Posterior cingulate gyrus (tissue), 11 donors: Measurements from ENCODE around the gene TULP1.
"Not testable (repeated sequence)": the region's sequence is repeated elsewhere in the genome, so short reads cannot be mapped to it uniquely, and the experiment has no call there.

Experiments used
- DNase-seq, 10 donors: peaks; one replicate each; pipeline versions ENCODE4 v3.0.0 to v3.0.0-alpha.2; 2020 to 2021; ENCODE audit warnings: mixed read lengths in 3 of 10
- intact Hi-C: fragments of 100-400 bp; cut with DNase I; formaldehyde crosslinking; loops from one replicate; pipeline ENCODE4 v1.15.1; 2023

The TULP1 gene

GRCh38 chr6:35512740-35513139 lies at the start of gene TULP1:
TULP1 (minus strand) TSS chr6:35512896; CDS start chr6:35512858, 38 bp downstream.
- no peak for DNase-seq
- intact Hi-C loops: no loop called here

DNA sequence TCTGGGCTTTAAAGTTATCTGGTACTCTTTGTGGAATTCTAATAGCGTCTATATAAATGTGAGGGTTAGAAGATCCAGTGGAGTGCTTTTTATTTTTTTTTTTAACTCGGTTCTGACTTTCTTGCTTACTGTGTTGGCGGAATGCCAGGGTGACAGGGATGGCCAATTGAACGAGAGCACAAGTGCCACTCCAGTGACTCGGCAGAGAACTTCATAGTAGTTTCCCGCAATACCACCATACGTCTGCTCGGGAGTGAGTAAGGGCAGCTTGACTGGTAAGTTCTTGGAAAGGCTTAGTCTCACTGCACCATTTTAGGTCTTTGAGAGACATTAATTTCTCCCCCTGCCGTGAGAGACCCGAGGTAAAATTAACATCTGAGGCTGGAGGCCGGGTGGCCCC lies 49.4 kb upstream of the TULP1 start:
- no peak for DNase-seq
- intact Hi-C loops: no loop called here

DNA sequence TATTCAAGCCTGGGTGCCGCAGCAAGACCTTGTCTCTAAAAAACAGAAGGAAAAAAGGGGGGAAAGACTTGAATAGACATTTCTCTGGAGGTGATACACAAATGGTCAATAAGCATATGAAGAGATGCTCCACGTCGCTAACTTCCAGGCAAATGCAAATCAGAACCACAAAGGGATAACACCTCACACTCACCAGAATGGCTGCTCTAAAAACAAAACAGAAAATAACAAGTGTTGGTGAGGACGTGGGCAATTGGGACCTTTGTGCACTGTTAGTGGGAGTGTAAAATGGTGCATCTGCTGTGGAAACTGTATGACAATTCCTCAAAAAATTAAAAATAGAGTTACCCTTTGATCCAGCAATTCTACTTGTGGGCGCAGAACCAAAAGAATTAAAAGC lies 48.4 kb upstream of the TULP1 start:
- intact Hi-C loops: no loop called here
- DNase-seq: no peak

GRCh38 chr6:35558571-35558970 lies 45.9 kb upstream of the TULP1 start:
- no peak for DNase-seq
- intact Hi-C loops: no loop called here

GRCh38 chr6:35557239-35557638 lies 44.5 kb upstream of the TULP1 start:
- DNase-seq: no peak
- intact Hi-C loops: no loop called here

DNA sequence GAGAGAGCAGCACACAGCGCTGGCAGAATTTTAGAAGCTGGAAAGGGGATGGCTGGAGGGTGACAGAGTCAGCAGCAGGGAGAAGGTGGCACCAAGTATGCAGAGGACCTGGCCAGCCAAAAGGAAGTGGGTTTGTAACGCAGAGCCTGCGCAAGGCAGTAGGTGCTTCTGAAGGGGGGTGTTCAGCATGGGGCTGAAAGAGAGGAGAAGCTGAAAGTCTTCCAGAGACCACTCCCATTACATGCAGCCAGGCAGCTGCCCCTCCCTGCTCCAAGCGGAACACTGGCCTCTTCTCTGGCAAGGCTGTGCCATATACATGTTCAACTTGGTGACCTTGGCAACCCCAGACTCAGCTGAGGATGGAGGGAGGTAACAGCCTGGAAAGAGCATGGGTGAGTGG lies 42.1 kb upstream of the TULP1 start:
- DNase-seq: no peak
- intact Hi-C loops: no loop called here

DNA sequence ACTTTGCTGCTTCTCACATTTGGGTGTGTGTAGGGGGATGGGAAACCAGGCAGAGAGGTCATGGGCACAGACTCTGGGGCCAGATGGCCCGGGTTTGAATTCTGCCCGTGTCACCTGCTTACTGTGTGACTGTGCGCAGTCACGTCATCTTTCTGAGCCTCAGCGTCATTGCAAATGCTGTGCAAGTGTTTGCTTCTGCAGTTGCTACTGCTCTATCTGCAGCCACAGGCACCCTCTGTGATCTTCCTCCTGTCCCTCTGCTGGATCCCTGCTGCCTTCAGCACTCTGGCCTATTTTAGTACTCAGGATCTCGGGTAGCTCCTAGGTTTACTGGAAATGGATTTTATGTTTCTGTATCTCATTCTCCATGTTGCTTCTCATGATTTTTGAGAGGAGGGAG lies 40.6 kb upstream of the TULP1 start:
- no peak for DNase-seq
- intact Hi-C loops: no loop called here

GRCh38 chr6:35552285-35552917 lies 39.7 kb upstream of the TULP1 start:
- no peak for DNase-seq
- intact Hi-C loops: no loop called here

DNA sequence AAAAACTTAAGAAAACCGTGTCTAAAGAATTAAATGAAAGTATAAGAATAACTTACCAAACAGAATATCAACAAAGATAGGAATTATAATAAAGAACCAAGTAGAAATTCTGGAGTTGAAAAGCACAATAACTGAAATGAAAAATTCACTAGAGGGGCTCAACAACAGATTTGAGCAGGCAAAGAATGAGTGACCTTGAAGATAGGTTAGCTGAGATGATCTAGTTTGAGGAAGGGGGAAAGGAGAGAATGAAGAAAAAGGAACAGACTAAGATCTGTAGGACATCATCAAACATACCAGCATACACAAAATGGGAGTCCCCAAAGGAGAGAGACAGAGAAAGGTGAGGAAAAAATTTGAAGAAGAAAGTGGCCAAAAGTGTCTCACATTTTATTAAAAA lies 37.7 kb upstream of the TULP1 start:
- no peak for DNase-seq
- intact Hi-C loops: no loop called here

DNA sequence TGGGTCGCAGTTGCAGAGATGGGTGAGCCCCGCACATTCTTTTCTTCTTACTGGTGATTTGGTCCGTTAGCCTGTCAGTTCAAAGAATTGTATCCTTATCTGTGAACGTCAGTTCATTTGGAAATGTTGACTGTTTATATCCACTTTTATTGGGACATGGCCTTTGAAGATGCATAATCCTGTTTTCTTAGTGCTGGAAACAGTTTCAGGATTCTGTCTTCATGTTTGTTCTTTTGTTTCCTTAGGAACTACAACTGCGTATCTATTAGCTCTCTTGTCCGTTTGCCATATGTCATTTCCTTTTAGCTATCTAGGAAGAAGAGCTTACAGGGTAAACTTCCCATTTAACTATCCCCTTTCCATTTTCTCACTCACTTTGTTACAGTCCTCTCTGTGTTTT lies 35.0 kb upstream of the TULP1 start:
- intact Hi-C loops: no loop called here
- DNase-seq: no peak

- no peak for DNase-seq
- intact Hi-C loops: no loop called here
These were observed 32.2 kb upstream of the TULP1 start for GRCh38 chr6:35544769-35545361.

- no peak for DNase-seq
- intact Hi-C loops: no loop called here
These were observed 30.9 kb upstream of the TULP1 start for GRCh38 chr6:35543459-35544193.

- intact Hi-C loops: no loop called here
- DNase-seq: no peak
These were observed 29.1 kb upstream of the TULP1 start for GRCh38 chr6:35541836-35542235.

GRCh38 chr6:35539223-35539622 lies 26.5 kb upstream of the TULP1 start:
- DNase-seq: no peak
- intact Hi-C loops: no loop called here

GRCh38 chr6:35535847-35536246 lies 23.2 kb upstream of the TULP1 start:
- DNase-seq, intact Hi-C loops: not testable (repeated sequence)

DNA sequence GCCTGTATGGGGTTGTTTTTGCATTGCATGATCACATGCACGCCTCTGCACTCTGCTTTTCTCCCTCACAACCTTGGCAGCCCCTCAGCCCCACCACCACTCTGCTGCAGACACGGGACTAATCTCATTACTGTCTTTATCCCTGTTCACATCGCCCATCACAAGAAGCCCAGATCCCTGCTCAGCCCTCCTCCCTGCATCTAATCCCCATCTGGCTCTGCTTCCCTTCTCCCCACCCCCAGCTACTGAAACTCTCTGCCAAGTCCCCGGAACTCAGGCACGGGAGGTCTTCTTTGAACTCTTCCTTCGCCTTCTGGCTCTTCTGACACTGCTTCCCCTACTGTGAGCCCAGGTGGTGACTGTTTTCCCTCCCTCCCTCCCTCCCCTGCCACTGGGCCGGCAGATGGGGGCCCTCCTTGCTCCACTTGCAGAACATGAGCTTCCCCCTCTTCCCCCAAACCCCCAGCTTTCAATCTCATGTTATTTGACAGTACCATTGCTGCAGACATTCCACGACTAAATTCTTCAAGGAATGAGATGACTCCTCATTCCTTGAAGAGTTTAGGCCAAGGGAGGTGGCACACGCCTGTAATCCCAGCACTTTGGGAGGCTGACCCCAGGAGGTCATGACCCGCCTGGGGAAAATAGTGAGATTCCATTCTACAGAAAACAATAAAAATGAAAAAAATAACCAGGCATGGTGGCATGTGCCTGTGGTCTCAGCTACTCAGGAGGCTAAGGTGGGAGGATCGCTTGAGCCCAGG lies 21.9 kb upstream of the TULP1 start:
- intact Hi-C loops: no loop called here
- peak in 1 of 10 donors; percentile 24 for DNase-seq

GRCh38 chr6:35533981-35534380 lies 21.3 kb upstream of the TULP1 start:
- intact Hi-C loops: no loop called here
- DNase-seq: peak in 1 of 10 donors; percentile 11

DNA sequence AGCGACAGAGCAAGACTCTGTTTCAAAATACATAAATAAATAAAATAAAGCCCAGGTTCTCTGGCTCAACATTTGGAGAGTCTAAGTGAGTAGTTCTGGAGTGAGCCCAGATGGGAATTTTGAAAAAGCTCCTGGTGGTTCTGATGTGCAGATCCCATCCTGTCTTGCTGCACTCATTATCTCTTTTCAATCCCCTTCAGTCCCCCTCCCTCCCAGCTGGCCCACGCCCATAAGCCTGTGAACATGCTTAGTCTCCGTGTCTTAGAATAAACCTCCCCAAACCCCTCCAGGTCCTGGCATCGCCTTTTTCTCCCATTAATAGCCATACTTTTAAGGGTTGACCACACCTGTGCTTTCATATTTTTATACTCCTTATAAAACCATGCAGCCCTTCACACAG lies 19.4 kb upstream of the TULP1 start:
- intact Hi-C loops: no loop called here

GRCh38 chr6:35524380-35525020 lies 11.8 kb upstream of the TULP1 start:
- intact Hi-C loops: no loop called here
- no peak for DNase-seq

More for the DNA sequence above, 19.4 kb upstream of the TULP1 start:
- peak in 1 of 10 donors; percentile 31 for DNase-seq
